ENCODE results near the gene ADAM12. TPM values are rescaled to one million over a fixed set of nuclear protein-coding genes. Genes with fewer than 3 reads are reported as not detected.

The ADAM12 gene
- total and polyA plus RNA-seq, 7 donors, result under 0.01 to 0.82 (median 0.46) TPM; not detected in 1

GRCh38 chr10:126147866-126148587 is 240.2 kb downstream of the ADAM12 start:
- DNase-seq, result no peak
- intact Hi-C loops (cut with DNase I), result no loop called here
- Histone ChIP-seq H3K36me3 (no peaks in the 10 kb centered on the region), H3K27me3 (no peaks in the 10 kb centered on the region), H3K27ac (no peak overlapping the region), H3K9me3 (no peaks in the 10 kb centered on the region), H3K4me3 (no peak overlapping the region), H3K4me1 (peaks cover 0 to 3% (median 0%) of the 10 kb centered on the region in 4 donors)
- WGBS, 2 donors, result 58 to 68% methylated on average over 7 of the region's 7 CpGs
- TF ChIP-seq POLR2A (IDR thresholded peaks at IDR 0.05) (no peak), POLR2AphosphoS5 (IDR thresholded peaks at IDR 0.05) (no peak), CTCF (IDR thresholded peaks at IDR 0.05) (no peak), EP300 (IDR thresholded peaks at IDR 0.05) (no peak)

GRCh38 chr10:126146771-126147170 is 241.5 kb downstream of the ADAM12 start:
- intact Hi-C loops (cut with DNase I), result no loop called here
- Histone ChIP-seq H3K27ac (no peak overlapping the region), H3K9me3 (no peaks in the 10 kb centered on the region), H3K4me3 (no peak overlapping the region), H3K36me3 (no peaks in the 10 kb centered on the region), H3K27me3 (no peaks in the 10 kb centered on the region), H3K4me1 (peaks cover 0 to 3% (median 0%) of the 10 kb centered on the region in 4 donors)
- WGBS, 2 donors, result 86 to 92% methylated on average over 6 of the region's 6 CpGs
- TF ChIP-seq CTCF (IDR thresholded peaks at IDR 0.05), result no peak
- no peak for TF ChIP-seq POLR2AphosphoS5 (IDR thresholded peaks at IDR 0.05)
- no peak for TF ChIP-seq POLR2A (IDR thresholded peaks at IDR 0.05)
- no peak for TF ChIP-seq EP300 (IDR thresholded peaks at IDR 0.05)
- DNase-seq, result no peak

- no peak for TF ChIP-seq POLR2A (IDR thresholded peaks at IDR 0.05)
- intact Hi-C loops (cut with DNase I), result no loop called here
Measured at GRCh38 chr10:126143117-126143516, 245.2 kb downstream of the ADAM12 start.

GRCh38 chr10:126140746-126141273 is 247.5 kb downstream of the ADAM12 start:
- DNase-seq, result no peak
- H3K27me3 ChIP-seq, result no peaks in the 10 kb centered on the region
- no peak overlapping the region for H3K27ac ChIP-seq
- H3K36me3 ChIP-seq, result no peaks in the 10 kb centered on the region
- H3K4me3 ChIP-seq, result no peak overlapping the region
- H3K4me1 ChIP-seq, result no peaks in the 10 kb centered on the region
- TF ChIP-seq EP300 (IDR thresholded peaks at IDR 0.05) (no peak), POLR2AphosphoS5 (IDR thresholded peaks at IDR 0.05) (no peak), POLR2A (IDR thresholded peaks at IDR 0.05) (no peak), CTCF (IDR thresholded peaks at IDR 0.05) (no peak)
- no peaks in the 10 kb centered on the region for H3K9me3 ChIP-seq
- intact Hi-C loops (cut with DNase I), result no loop called here
- 65 to 66% methylated on average over 4 of the region's 4 CpGs for WGBS, 2 donors

More at GRCh38 chr10:126143117-126143516, 245.2 kb downstream of the ADAM12 start:
- Histone ChIP-seq H3K27me3 (no peaks in the 10 kb centered on the region), H3K4me1 (no peaks in the 10 kb centered on the region), H3K36me3 (no peaks in the 10 kb centered on the region), H3K9me3 (no peaks in the 10 kb centered on the region), H3K27ac (no peak overlapping the region), H3K4me3 (no peak overlapping the region)
- DNase-seq, result no peak
- 93 to 97% methylated on average over 2 of the region's 2 CpGs for WGBS, 2 donors

- H3K4me1 ChIP-seq, result no peaks in the 10 kb centered on the region
- H3K4me3 ChIP-seq, result no peak overlapping the region
- intact Hi-C loops (cut with DNase I), result no loop called here
- no peaks in the 10 kb centered on the region for H3K27me3 ChIP-seq
- no peak for TF ChIP-seq POLR2A (IDR thresholded peaks at IDR 0.05)
- TF ChIP-seq CTCF (IDR thresholded peaks at IDR 0.05), result no peak
- TF ChIP-seq POLR2AphosphoS5 (IDR thresholded peaks at IDR 0.05), result no peak
- DNase-seq, result no peak
- WGBS, 2 donors, result 73 to 81% methylated on average over 4 of the region's 4 CpGs
- H3K9me3 ChIP-seq, result no peaks in the 10 kb centered on the region
- no peaks in the 10 kb centered on the region for H3K36me3 ChIP-seq
- no peak overlapping the region for H3K27ac ChIP-seq
Measured at GRCh38 chr10:126137562-126138221, 250.6 kb downstream of the ADAM12 start.

Measured in sigmoid colon (tissue), 7 donors.